Natural killer cell treated with Interleukin-12 subunit alpha and Interleukin-12 subunit beta and Interleukin-15 and Interleukin-18, amount 100 ng/mL, for 72 hours (primary cell): ENCODE results near the gene SLC15A3. TPM values are rescaled to one million over a fixed set of nuclear protein-coding genes. Genes with fewer than 3 reads are reported as not detected.

Experiments
- ATAC-seq, 2 donors: fragments of 150-1000 bp; cut with Tn5 transposase in 1 of 2; sonication (Bioruptor Pico), chemical (Tn5 transposase) in 1 of 2; 2 replicates each; pipeline ENCODE4 v1.10.0; 2021
- DNase-seq: peaks from one replicate; pipeline ENCODE4 v3.0.0; 2022; ENCODE audit warnings: low spot score
- H3K27ac Mint-ChIP-seq, 2 donors: 1 replicate in 1 of 2; 2 replicates in 1 of 2; pipeline ENCODE4 v1.8.0; 2022; ENCODE audit warnings: mixed read lengths in 2 of 2, mild to moderate bottlenecking in 1 of 2, moderate library complexity in 1 of 2
- H3K27me3 Mint-ChIP-seq, 2 donors: 1 replicate in 1 of 2; 2 replicates in 1 of 2; pipeline ENCODE4 v1.8.0; 2022; ENCODE audit warnings: mixed read lengths in 2 of 2
- H3K36me3 Mint-ChIP-seq: one replicate; pipeline ENCODE4 v1.8.0; 2022; ENCODE audit warnings: mixed read lengths
- H3K4me1 Mint-ChIP-seq, 2 donors: 1 replicate in 1 of 2; 2 replicates in 1 of 2; pipeline ENCODE4 v1.8.0; 2022; ENCODE audit warnings: low read depth in 2 of 2, mixed read lengths in 2 of 2, mild to moderate bottlenecking in 1 of 2
- H3K4me3 Mint-ChIP-seq: one replicate; pipeline ENCODE4 v1.8.0; 2022; ENCODE audit warnings: mixed read lengths
- H3K9me3 Mint-ChIP-seq: 2 replicates; pipeline ENCODE4 v1.8.0; 2022; ENCODE audit warnings: mixed read lengths
- total RNA-seq, 2 donors: library from RNA; stranded (reverse); gene quantifications; one replicate each; pipeline ENCODE4 v1.2.3, GENCODE V29; 2022

Gene SLC15A3
- total RNA-seq, 2 donors from 2014 or later = 1.2 to 5.0 TPM

DNA sequence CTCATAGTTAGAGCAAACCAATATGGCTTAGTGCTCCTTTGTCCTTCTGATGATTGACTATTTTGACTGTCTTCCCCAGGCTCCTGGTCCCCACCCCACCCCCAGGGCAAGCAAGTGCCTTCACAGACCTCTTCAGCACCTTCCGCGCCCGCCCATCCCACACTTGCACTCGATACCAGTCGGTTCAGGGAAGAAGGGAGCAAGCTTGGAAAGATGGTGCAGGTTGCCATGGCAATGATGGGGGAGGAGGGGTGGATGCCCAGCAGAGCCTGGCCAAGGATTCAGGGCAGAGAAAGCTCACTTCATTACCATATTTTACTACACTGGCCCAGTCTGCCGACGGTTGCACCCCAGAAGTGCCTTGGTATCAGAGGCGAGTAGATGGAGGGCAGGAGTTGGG, 25.5 kb downstream of the SLC15A3 start:
- H3K4me1 Mint-ChIP-seq = peaks cover 4 to 15% of the 10 kb centered on the region in 2 donors
- H3K4me3 Mint-ChIP-seq = no peak overlapping the region
- DNase-seq = no peak
- peaks cover 7% of the 10 kb centered on the region for H3K36me3 Mint-ChIP-seq
- ATAC-seq = no peak
- H3K9me3 Mint-ChIP-seq = no peaks in the 10 kb centered on the region
- no peak overlapping the region for H3K27ac Mint-ChIP-seq
- H3K27me3 Mint-ChIP-seq = peaks cover 12 to 22% of the 10 kb centered on the region in 2 donors

DNA sequence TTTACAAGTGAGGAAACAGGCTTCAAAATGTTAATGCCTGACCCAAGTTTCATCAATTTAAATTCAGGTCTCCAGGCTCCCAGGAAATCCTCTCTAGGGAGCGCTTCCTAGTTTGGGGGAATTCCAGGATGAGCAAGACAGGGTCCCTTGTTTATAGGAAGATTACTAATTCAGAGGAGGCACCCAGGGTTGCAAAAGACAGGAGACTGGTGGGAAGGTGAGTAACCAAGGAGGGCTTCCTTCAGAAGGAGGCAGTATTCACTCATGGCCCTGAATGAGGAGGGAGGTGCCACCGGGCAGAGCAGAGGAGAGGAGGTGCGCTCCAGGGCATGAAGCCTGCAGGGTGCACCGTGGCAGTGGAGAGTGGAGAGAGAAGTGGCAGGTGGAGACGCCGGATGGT, 26.1 kb downstream of the SLC15A3 start:
- Mint-ChIP-seq H3K4me1 (peaks cover 4 to 15% of the 10 kb centered on the region in 2 donors), H3K27ac (no peak overlapping the region), H3K4me3 (no peak overlapping the region), H3K36me3 (peaks cover 7% of the 10 kb centered on the region), H3K27me3 (peaks cover 10 to 22% of the 10 kb centered on the region in 2 donors), H3K9me3 (no peaks in the 10 kb centered on the region)
- ATAC-seq = no peak
- DNase-seq = no peak

DNA sequence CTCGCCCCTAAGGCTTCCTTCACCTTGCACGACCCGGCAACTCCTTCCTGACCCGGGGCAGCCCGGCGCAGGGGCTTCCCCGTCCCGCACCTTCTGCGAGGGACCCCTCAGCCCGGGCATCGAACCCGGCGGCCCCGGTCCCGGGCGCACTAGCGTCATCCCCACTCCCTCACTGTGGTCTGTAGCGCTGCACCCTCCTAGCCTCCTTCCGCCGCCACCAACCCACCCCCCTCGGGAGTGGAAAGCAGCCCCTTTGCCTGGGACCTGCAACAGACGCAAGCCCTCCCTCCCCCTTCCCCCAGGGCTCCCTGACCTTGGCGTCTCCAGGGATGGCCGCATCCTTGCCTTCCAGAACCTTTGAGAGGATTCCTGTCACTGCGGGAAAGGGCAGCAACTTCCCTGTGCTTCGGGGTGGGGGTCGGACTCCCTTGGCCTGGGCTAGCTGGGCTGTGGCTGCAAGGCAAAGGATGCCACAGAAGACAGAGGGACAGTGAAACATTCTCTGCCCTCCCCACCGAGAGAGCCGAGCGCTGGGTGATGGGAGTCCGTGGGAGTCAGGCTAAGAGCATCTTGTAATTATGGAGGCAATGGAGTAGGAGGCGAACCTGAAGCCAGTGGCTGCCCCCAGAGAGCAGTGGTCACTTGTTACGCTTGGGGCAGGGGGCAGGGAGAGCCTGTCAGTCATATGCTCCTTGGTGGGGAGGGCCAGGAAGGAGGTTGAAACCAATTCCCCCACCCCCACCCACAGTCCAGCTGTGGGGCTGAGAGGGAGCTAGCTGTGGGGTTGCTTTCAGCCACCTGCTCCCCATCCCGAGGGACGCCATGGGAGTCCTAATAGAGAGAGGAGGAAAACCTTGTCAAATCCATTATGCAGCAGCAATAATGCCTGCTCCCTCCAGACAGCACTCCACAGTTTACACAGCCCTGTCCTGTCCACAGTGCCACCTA, 26.8 kb downstream of the SLC15A3 start:
- Mint-ChIP-seq H3K27me3 (peaks cover 10 to 22% of the 10 kb centered on the region in 2 donors), H3K27ac (peak overlapping the region in 1 of 2 donors; percentile 65), H3K36me3 (peaks cover 7% of the 10 kb centered on the region), H3K4me1 (peaks cover 4 to 15% of the 10 kb centered on the region in 2 donors), H3K4me3 (peak overlapping the region; percentile 53), H3K9me3 (no peaks in the 10 kb centered on the region)
- ATAC-seq = no peak
- no peak for DNase-seq

DNA sequence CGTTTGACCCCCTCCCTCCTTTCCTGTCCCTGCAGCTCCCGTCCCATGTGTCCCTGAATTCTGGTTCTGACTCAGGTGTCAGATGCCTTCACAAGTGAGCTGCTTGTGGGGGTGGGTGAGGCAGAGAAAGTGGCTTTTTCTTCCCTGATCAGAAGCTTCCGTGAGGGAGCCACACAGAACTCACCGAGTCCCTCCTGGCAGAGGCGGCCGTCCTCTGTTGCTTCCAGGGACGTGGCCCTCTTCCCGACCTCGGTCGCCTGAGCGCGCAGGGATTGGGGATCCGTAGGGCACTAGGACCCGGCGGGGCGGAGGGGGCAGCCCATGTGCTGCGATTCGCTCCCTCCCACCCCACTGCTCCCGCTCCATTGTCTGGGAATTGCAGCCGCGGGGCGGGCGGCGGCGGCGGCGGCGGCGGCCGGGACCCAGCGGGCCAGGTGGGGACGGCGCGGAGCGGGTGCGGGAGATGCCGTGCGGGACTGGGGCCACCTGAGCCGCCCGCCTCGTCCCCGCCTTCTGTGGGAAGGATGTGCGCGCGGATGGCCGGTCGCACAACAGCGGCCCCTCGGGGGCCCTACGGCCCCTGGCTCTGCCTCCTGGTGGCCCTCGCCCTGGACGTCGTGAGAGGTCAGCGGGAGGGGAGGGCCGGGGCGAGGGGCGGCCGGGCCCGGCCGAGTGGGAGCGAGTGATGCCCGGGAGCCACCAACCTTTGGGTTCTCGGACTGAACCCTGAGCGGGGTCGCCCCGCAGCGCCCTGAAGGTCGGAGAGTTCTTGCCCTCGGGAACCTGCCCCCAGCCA, 27.7 kb downstream of the SLC15A3 start, which contains the start of gene TMEM132A:
TMEM132A (plus strand) TSS at position 351 of the 796 bp plus-strand sequence; CDS start at position 525, 174 bp downstream.
- DNase-seq (no peak), ATAC-seq (no peak)
- H3K27ac Mint-ChIP-seq = peak within 1 kb of the TSS in 1 of 2 donors; percentile 65
- peaks cover 5 to 14% of the 10 kb centered on the region in 2 donors for H3K27me3 Mint-ChIP-seq
- H3K9me3 Mint-ChIP-seq = no peaks in the 10 kb centered on the region
- H3K4me1 Mint-ChIP-seq = peaks cover 8 to 18% of the 10 kb centered on the region in 2 donors
- H3K36me3 Mint-ChIP-seq = peaks cover 7% of the 10 kb centered on the region
- peak within 1 kb of the TSS; percentile 53 for H3K4me3 Mint-ChIP-seq

DNA sequence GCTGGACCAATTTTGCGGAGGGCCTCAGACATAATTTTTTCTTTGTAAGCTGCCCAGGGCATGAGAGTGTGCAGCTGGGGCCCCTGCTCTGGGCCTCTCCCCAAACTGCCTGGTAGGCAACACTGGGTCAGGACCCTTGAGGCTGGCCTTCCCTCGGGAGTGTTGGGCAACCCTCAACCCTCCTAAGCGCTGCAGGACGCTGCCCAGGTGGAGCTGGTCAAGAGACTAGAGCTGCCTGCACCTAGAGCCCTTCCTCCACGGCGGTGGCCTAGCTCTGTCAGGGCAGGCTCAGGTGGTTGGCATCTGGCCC, 28.2 kb downstream of the SLC15A3 start:
- Mint-ChIP-seq H3K4me1 (peaks cover 14 to 19% of the 10 kb centered on the region in 2 donors), H3K27me3 (peaks cover 5 to 14% of the 10 kb centered on the region in 2 donors), H3K36me3 (peaks cover 7% of the 10 kb centered on the region), H3K27ac (no peak overlapping the region), H3K9me3 (no peaks in the 10 kb centered on the region), H3K4me3 (peak overlapping the region; percentile 22)
- DNase-seq = no peak
- ATAC-seq = no peak

DNA sequence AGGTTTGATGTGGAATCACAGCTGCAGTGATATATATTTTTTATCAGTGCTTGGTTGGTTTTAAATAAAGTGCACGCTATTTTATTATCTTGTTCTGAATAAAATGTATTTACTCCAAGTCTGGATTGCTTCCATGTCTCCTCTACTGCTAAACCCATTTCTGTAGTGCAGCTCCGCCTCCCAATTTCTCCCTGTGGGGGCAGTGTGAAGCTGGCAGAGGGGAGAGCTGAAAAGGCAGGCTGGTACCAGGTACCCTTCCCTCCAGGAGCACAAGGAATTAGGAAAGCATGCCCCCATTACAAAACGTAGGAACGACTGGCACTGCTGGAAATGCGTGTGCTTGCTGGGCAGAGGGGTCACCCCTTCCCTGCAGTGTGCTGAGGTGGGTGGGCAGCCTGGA, 28.6 kb downstream of the SLC15A3 start:
- peaks cover 5 to 14% of the 10 kb centered on the region in 2 donors for H3K27me3 Mint-ChIP-seq
- no peak for ATAC-seq
- DNase-seq = no peak
- H3K36me3 Mint-ChIP-seq = peaks cover 7% of the 10 kb centered on the region
- peaks cover 14 to 19% of the 10 kb centered on the region in 2 donors for H3K4me1 Mint-ChIP-seq
- H3K27ac Mint-ChIP-seq = no peak overlapping the region
- H3K4me3 Mint-ChIP-seq = no peak overlapping the region
- H3K9me3 Mint-ChIP-seq = no peaks in the 10 kb centered on the region

DNA sequence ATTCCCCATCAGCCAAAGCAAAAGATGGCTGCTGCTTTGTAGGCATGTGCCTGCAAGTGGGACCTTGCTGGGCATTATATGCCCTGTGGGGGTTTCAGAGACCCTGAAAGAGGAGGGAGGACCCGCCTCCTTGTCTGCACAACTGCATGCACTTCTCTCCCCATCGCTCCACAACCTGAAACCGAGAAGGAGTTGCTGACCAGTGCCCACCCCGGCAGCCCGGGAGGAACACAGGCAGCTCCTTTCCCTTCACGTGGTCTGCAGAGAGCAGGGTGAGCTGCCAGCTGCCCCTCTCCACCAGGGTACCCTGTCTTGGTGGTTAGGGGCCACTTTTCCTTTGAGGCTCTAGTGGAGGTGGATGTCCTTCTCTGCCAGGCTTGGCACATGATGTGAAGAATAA, 29.1 kb downstream of the SLC15A3 start:
- no peak overlapping the region for H3K27ac Mint-ChIP-seq
- H3K27me3 Mint-ChIP-seq = peaks cover 5 to 14% of the 10 kb centered on the region in 2 donors
- ATAC-seq = no peak

DNA sequence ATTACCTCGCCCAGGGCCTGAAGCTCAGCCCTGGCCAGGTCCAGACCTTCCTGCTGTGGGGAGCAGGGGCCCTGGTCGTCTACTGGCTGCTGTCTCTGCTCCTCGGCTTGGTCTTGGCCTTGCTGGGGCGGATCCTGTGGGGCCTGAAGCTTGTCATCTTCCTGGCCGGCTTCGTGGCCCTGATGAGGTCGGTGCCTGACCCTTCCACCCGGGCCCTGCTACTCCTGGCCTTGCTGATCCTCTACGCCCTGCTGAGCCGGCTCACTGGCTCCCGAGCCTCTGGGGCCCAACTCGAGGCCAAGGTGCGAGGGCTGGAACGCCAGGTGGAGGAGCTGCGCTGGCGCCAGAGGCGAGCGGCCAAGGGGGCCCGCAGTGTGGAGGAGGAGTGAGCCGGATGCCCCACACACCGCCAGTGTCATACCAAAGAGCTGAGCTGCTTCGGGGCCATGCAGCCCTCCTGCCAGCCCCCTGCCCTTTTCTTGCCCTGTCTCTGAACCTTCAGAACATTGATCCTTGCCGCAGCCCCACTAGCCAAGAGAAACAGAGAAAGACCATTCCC, 30.1 kb downstream of the SLC15A3 start:
- Mint-ChIP-seq H3K4me1 (peaks cover 19 to 25% of the 10 kb centered on the region in 2 donors), H3K9me3 (no peaks in the 10 kb centered on the region), H3K27me3 (peaks cover 3 to 14% of the 10 kb centered on the region in 2 donors), H3K36me3 (peaks cover 7% of the 10 kb centered on the region), H3K4me3 (no peak overlapping the region), H3K27ac (no peak overlapping the region)
- ATAC-seq (no peak), DNase-seq (no peak)

More for the DNA sequence above, 29.1 kb downstream of the SLC15A3 start:
- no peak for DNase-seq
- Mint-ChIP-seq H3K9me3 (no peaks in the 10 kb centered on the region), H3K4me1 (peaks cover 14 to 19% of the 10 kb centered on the region in 2 donors), H3K36me3 (peaks cover 7% of the 10 kb centered on the region), H3K4me3 (no peak overlapping the region)

DNA sequence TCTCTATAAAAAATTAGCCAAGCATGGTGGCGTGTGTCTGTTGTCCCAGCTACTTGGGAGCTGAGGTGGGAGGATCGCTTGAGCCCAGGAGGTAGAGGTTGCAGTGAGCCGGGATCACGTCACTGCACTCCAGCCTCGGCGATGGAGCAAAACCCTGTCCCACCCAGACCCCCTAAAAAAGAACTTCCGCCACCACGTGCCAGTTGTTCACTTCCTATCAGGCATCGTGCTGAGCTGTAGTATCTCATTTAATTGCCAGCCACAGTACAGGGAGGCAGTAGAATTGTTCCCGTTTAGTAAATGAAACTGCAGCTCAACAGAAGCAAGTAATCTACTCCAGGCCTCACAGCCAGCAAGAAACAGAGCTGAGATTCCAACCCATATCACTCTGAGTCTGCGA, 30.7 kb downstream of the SLC15A3 start:
- Mint-ChIP-seq H3K4me1 (peaks cover 22 to 30% of the 10 kb centered on the region in 2 donors), H3K4me3 (no peak overlapping the region), H3K27ac (no peak overlapping the region), H3K36me3 (peaks cover 7% of the 10 kb centered on the region), H3K9me3 (no peaks in the 10 kb centered on the region), H3K27me3 (peaks cover 3 to 14% of the 10 kb centered on the region in 2 donors)
- ATAC-seq (no peak), DNase-seq (no peak)

DNA sequence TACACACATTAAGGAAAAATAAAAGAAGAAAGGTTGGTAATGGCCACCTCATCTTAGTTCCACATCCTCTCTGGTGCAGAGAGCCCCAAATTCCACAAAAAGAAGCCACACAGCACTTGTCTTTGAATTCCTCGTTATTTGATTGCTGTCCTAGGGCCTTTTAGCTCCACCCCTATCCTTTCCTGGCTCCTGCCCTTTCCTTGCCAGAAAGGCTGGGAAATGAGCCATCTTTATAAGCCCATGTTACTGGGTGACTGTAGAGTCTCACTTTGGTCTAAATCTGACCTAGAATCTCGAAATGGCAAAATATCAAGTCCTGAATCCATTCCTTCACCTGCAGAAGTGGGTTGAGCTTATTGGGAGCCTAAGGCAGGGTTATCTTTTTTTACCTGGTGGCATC, 32.0 kb downstream of the SLC15A3 start:
- H3K9me3 Mint-ChIP-seq = no peaks in the 10 kb centered on the region
- H3K4me1 Mint-ChIP-seq = peaks cover 30 to 34% of the 10 kb centered on the region in 2 donors
- H3K27me3 Mint-ChIP-seq = peaks cover 0 to 6% of the 10 kb centered on the region in 2 donors
- ATAC-seq = no peak
- no peak for DNase-seq
- no peak overlapping the region for H3K27ac Mint-ChIP-seq
- H3K4me3 Mint-ChIP-seq = no peak overlapping the region
- H3K36me3 Mint-ChIP-seq = peaks cover 7% of the 10 kb centered on the region

DNA sequence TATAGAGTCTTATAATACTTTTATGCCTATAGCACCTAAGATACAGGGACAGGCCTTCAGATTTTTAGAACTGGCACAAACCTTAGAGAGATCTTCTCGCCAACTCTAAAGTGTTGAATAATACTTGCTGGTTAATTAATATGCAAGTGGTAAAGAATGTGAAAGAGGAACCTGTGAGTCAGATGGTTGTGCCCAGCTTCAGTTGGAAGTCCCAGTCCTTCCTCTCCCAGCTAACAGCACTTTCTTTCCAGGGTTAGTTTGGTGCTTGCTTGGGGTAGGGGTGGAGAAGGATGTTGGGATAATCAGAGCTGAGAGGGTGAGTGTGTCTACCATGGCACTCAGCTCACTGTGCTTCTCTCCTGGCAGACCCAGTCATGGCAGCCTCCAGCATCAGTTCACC, 32.7 kb downstream of the SLC15A3 start:
- H3K36me3 Mint-ChIP-seq = peaks cover 7% of the 10 kb centered on the region
- no peak overlapping the region for H3K27ac Mint-ChIP-seq
- H3K4me3 Mint-ChIP-seq = no peak overlapping the region
- ATAC-seq (no peak), DNase-seq (no peak)
- peaks cover 0 to 6% of the 10 kb centered on the region in 2 donors for H3K27me3 Mint-ChIP-seq
- H3K9me3 Mint-ChIP-seq = no peaks in the 10 kb centered on the region
- peaks cover 33 to 36% of the 10 kb centered on the region in 2 donors for H3K4me1 Mint-ChIP-seq

DNA sequence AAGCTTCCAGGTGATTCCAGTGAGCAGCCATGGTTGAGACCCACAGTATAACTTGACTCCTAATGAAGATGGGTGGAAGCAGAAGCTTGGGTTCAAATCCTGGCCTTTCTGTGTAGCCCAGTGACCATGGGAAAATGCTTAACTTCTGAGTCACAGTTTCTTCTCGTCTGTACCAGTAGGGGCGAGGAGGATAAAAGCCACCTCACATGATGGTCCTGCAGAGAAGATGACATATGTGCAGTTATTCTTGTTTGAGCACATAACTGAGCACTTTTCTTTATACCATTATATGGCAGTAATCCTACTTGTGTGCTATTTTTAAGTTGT, 33.1 kb downstream of the SLC15A3 start:
- ATAC-seq = no peak
- H3K4me1 Mint-ChIP-seq = peaks cover 35 to 39% of the 10 kb centered on the region in 2 donors
- no peak overlapping the region for H3K27ac Mint-ChIP-seq
- H3K4me3 Mint-ChIP-seq = no peak overlapping the region
- DNase-seq = no peak
- H3K36me3 Mint-ChIP-seq = peaks cover 7% of the 10 kb centered on the region
- H3K27me3 Mint-ChIP-seq = peaks cover 0 to 6% of the 10 kb centered on the region in 2 donors
- no peaks in the 10 kb centered on the region for H3K9me3 Mint-ChIP-seq

DNA sequence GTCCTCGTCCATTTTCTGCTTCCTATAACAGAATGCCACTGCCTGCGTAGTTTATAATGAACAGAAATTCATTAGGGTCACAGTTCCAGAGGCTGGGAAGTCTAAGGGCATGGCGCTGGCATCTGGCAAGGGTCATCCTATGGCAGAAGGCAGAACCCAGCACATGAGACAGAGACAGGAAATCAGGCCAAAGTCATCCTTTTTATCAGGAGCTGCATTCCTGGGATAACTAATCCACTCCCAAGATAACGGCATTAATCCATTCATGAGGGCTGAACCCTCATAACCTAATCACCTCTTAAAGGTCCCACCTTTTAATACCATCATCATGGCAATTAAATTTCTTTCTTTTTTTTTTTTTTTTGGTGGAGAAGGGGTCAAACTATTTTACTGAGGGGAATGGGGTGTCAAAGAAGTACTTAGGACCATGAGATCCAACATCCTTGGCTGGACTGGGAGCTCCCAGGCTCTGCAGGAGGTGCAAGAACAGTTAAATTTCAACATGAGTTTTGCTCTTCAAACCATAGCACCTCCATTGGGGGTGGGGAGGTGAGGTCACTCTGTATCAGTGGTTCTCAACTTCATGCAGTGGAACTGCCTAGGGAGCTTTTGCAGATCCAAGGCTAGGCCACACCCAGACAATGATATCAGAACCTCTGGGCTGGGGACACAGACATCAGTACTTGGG, 33.6 kb downstream of the SLC15A3 start:
- H3K9me3 Mint-ChIP-seq = no peaks in the 10 kb centered on the region
- no peak overlapping the region for H3K27ac Mint-ChIP-seq
- peaks cover 0 to 6% of the 10 kb centered on the region in 2 donors for H3K27me3 Mint-ChIP-seq
- no peak for ATAC-seq
- peaks cover 7% of the 10 kb centered on the region for H3K36me3 Mint-ChIP-seq
- no peak overlapping the region for H3K4me3 Mint-ChIP-seq
- DNase-seq = no peak
- H3K4me1 Mint-ChIP-seq = peaks cover 40 to 43% of the 10 kb centered on the region in 2 donors
